ENCODE data around the gene ITIH1. TPM values are rescaled to one million over a fixed set of nuclear protein-coding genes. Genes with fewer than 3 reads are reported as not detected.

Gene ITIH1
- total RNA-seq, 1 donor from 2014 or later = not detected

DNA sequence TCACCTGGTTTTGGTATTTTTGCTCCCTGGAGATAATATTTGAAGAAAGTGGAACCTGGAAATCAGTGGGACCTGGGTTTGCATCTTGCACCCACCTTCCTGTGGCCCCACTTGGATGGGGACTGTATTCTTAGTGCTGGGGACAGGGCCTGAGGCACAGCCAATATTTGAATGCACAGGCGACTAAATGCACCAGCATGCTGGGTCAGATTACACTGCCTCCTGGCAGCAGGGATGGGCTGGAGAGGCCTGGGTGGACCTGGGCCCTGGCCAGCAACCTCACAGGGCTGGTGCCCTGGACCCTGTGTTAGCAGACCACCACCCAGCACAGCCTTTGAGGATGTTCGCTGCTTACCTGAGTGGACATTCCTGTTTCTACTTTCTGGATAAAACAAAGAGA, 42.5 kb downstream of the ITIH1 start:
- peaks cover 2% of the 10 kb centered on the region for H3K36me3 Mint-ChIP-seq (ENCODE audit: low read depth, unreplicated experiment)

DNA sequence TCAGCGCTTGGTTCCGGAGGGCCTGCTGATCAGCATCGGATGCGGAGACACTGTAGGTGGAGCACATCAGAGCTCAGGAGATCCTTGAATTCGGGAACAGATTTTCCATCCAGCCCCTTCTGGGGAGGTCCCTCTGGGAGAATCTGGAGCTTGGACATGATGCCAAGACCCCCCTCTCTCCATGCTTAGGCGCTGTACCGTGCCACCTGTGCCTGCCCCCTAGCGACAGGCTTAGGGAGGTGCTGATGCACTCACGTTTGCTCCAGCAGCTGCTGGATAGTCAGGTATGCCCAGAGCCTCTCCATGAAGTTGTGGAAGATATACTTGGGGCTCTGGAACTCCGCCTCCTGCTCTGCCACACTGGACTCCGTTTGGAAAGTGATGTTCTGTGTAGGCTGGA, 43.3 kb downstream of the ITIH1 start:
- peaks cover 5% of the 10 kb centered on the region for H3K27me3 Mint-ChIP-seq (ENCODE audit: unreplicated experiment)
- peaks cover 4% of the 10 kb centered on the region for H3K36me3 Mint-ChIP-seq (ENCODE audit: low read depth, unreplicated experiment)
- TF ChIP-seq, protein P1, sequence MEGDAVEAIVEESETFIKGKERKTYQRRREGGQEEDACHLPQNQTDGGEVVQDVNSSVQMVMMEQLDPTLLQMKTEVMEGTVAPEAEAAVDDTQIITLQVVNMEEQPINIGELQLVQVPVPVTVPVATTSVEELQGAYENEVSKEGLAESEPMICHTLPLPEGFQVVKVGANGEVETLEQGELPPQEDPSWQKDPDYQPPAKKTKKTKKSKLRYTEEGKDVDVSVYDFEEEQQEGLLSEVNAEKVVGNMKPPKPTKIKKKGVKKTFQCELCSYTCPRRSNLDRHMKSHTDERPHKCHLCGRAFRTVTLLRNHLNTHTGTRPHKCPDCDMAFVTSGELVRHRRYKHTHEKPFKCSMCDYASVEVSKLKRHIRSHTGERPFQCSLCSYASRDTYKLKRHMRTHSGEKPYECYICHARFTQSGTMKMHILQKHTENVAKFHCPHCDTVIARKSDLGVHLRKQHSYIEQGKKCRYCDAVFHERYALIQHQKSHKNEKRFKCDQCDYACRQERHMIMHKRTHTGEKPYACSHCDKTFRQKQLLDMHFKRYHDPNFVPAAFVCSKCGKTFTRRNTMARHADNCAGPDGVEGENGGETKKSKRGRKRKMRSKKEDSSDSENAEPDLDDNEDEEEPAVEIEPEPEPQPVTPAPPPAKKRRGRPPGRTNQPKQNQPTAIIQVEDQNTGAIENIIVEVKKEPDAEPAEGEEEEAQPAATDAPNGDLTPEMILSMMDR (IDR thresholded peaks at IDR 0.05; ENCODE audit: unreplicated experiment) = peak; percentile 73
- H3K4me1 Mint-ChIP-seq (ENCODE audit: unreplicated experiment) = peaks cover 4% of the 10 kb centered on the region
- peak; percentile 58 for DNase-seq (ENCODE audit: low spot score)
- no peak overlapping the region for H3K4me3 Mint-ChIP-seq (ENCODE audit: unreplicated experiment)
- no peaks in the 10 kb centered on the region for H3K9me3 Mint-ChIP-seq (ENCODE audit: unreplicated experiment)
- no peak overlapping the region for H3K27ac Mint-ChIP-seq (ENCODE audit: unreplicated experiment)

More for the DNA sequence above, 42.5 kb downstream of the ITIH1 start:
- H3K4me3 Mint-ChIP-seq (ENCODE audit: unreplicated experiment) = no peak overlapping the region
- no peak for DNase-seq (ENCODE audit: low spot score)
- H3K9me3 Mint-ChIP-seq (ENCODE audit: unreplicated experiment) = no peaks in the 10 kb centered on the region
- no peak overlapping the region for H3K27ac Mint-ChIP-seq (ENCODE audit: unreplicated experiment)
- H3K27me3 Mint-ChIP-seq (ENCODE audit: unreplicated experiment) = peaks cover 5% of the 10 kb centered on the region
- peaks cover 4% of the 10 kb centered on the region for H3K4me1 Mint-ChIP-seq (ENCODE audit: unreplicated experiment)
- TF ChIP-seq, protein P1 (IDR thresholded peaks at IDR 0.05; ENCODE audit: unreplicated experiment) = no peak

DNA sequence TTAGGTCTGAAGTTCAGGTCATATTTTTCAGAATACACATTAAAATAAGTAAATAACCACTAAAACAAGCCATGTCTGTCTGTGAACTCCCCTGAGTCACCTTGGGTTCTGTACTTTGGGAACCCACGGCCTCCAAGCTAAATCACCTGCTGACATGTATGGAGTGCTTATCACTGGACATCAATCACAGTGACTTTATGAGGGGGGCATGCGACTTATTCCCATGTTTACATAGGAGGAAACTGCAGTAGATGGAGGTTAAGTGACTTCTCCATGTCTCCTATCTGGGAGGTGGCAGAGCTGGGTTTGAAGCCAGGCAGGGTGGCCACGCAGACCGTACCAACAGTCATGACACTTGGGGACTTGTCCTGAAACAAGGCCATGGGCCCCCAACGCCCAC, 45.0 kb downstream of the ITIH1 start:
- TF ChIP-seq, protein P1 (IDR thresholded peaks at IDR 0.05; ENCODE audit: unreplicated experiment) = no peak
- DNase-seq (ENCODE audit: low spot score) = no peak
- peaks cover 4% of the 10 kb centered on the region for H3K4me1 Mint-ChIP-seq (ENCODE audit: unreplicated experiment)
- H3K27ac Mint-ChIP-seq (ENCODE audit: unreplicated experiment) = no peak overlapping the region
- H3K36me3 Mint-ChIP-seq (ENCODE audit: low read depth, unreplicated experiment) = peaks cover 4% of the 10 kb centered on the region
- no peaks in the 10 kb centered on the region for H3K9me3 Mint-ChIP-seq (ENCODE audit: unreplicated experiment)
- H3K27me3 Mint-ChIP-seq (ENCODE audit: unreplicated experiment) = peaks cover 5% of the 10 kb centered on the region
- no peak overlapping the region for H3K4me3 Mint-ChIP-seq (ENCODE audit: unreplicated experiment)

DNA sequence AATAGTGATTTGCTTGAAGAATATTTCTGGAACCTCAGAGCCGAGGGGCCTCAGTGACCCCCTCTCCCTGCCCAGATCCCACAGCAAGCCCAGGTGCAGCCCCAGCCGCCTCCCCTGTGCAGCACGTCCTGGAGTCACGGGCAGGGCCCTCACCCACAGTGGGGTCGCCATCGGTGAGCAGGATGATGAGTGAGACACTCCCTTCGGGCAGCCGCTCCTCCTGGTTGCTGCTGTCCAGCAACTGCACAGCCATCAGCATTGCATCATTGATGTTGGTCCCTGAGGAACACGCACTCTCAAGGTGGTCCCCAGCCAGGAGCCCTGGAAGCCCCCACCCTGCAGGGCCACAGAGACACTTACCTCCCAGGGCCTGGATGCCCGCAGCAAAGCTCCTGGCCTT, 46.6 kb downstream of the ITIH1 start:
- Mint-ChIP-seq H3K36me3 (ENCODE audit: low read depth, unreplicated experiment) (peaks cover 4% of the 10 kb centered on the region), H3K9me3 (ENCODE audit: unreplicated experiment) (no peaks in the 10 kb centered on the region), H3K4me3 (ENCODE audit: unreplicated experiment) (no peak overlapping the region), H3K27me3 (ENCODE audit: unreplicated experiment) (peaks cover 5% of the 10 kb centered on the region), H3K4me1 (ENCODE audit: unreplicated experiment) (no peaks in the 10 kb centered on the region), H3K27ac (ENCODE audit: unreplicated experiment) (no peak overlapping the region)
- TF ChIP-seq, protein P1 (IDR thresholded peaks at IDR 0.05; ENCODE audit: unreplicated experiment) = no peak
- no peak for DNase-seq (ENCODE audit: low spot score)

DNA sequence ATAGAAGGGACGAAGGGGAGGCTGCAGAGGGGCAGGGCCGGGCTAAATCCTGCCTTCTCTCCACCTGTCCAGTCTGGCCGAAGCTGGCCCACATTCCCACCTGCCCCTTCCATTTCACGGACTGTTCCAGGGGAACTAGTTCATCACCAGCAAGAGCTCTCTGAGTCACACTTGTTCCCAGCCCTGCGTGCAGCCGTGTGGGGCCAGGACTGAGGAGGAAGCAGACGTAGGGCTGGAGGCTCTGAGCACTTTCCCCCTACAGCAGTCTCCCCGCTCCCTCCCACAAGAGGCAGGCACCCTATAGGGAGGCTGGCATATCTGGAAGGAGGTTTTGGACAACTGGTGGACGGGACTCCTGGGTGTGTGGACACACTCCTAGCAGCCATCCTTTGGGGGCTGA, 50.0 kb downstream of the ITIH1 start:
- Mint-ChIP-seq H3K4me1 (ENCODE audit: unreplicated experiment) (peaks cover 2% of the 10 kb centered on the region), H3K36me3 (ENCODE audit: low read depth, unreplicated experiment) (peaks cover 4% of the 10 kb centered on the region), H3K27ac (ENCODE audit: unreplicated experiment) (no peak overlapping the region)

More for the DNA sequence above, 50.0 kb downstream of the ITIH1 start:
- TF ChIP-seq, protein P1 (IDR thresholded peaks at IDR 0.05; ENCODE audit: unreplicated experiment) = no peak
- Mint-ChIP-seq H3K4me3 (ENCODE audit: unreplicated experiment) (no peak overlapping the region), H3K9me3 (ENCODE audit: unreplicated experiment) (no peaks in the 10 kb centered on the region), H3K27me3 (ENCODE audit: unreplicated experiment) (no peaks in the 10 kb centered on the region)
- DNase-seq (ENCODE audit: low spot score) = no peak
